Cardiac fibroblast (primary cell): ENCODE measurements around the gene TMEM126B.

Experiments used
- DNase-seq, 2 donors: peaks; one replicate each; pipeline versions ENCODE4 v3.0.0 to v3.0.0-alpha.2; 2010; ENCODE audit warnings: low read depth in 2 of 2
- H3K4me3 ChIP-seq, 2 donors: replicated peaks in 1 of 2; 1 replicate in 1 of 2; 2 replicates in 1 of 2; pipeline ENCODE4 v1.5.1; 2011; ENCODE audit warnings: low read depth in 2 of 2, low read length in 2 of 2, mild to moderate bottlenecking in 2 of 2, moderate library complexity in 1 of 2
- CTCF ChIP-seq: IDR thresholded peaks from one replicate; pipeline ENCODE4 v1.5.1; 2011; ENCODE audit warnings: low read depth, mild to moderate bottlenecking, low read length, inconsistent platforms

Gene TMEM126B

DNA sequence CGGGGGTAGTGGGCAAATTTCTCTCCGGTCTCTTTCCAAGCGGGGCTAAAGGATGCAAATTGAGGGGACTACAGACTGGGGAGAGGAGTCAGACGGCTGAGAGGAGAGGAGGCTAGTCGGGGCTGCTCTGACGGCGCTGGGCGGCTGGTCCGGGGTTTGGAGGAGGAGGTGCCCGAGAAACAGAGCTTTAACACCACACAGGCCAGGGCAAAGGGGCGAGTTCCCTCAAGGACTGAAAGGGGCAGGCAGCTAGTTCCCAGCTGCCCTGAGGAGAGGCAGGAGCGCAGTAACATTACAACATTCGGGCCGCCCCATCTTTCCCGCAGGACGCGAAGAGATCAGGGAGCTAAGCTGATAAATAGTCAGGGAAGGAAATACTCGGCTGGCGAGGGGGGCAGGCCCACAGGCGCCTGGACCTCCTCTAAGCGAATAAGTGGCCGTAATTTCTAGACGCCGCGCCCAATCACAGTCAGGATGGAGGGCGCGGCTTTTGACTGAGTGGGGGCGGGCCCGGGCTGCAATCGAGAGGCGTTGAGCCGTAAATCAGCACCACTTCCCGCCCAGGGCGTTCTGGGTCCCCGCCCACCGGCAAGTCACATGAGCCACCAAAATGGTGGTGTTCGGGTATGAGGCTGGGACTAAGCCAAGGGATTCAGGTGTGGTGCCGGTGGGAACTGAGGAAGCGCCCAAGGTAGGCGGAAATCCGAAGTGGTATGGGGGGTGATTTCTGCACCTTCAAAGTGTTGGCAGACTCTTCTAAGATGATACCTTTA lies at the start of gene TMEM126B:
TMEM126B (plus strand) TSS at position 596 of the 773 bp plus-strand sequence; CDS start at position 611, 15 bp downstream.
- DNase-seq, result peak; percentile 96 to 97
- H3K4me3 ChIP-seq, result peak within 1 kb of the TSS; percentile 66 to 85
- no peak for TF ChIP-seq CTCF

GRCh38 chr11:85582111-85582510 lies 46.3 kb upstream of the TMEM126B start:
- H3K4me3 ChIP-seq, result no peak overlapping the region
- no peak for TF ChIP-seq CTCF
- no peak for DNase-seq

- H3K4me3 ChIP-seq, result no peak overlapping the region
- DNase-seq, result no peak
- TF ChIP-seq CTCF, result no peak
These were observed 39.0 kb upstream of the TMEM126B start for GRCh38 chr11:85589373-85589772.

- no peak overlapping the region for H3K4me3 ChIP-seq
- no peak for TF ChIP-seq CTCF
- peak; percentile 36 to 66 for DNase-seq
These were observed 37.4 kb upstream of the TMEM126B start for GRCh38 chr11:85590848-85591483.

- no peak overlapping the region for H3K4me3 ChIP-seq
- DNase-seq, result peak; percentile 71 to 73
- TF ChIP-seq CTCF, result peak; percentile 49
These were observed 33.0 kb upstream of the TMEM126B start for GRCh38 chr11:85595285-85595884.

GRCh38 chr11:85596886-85597285 lies 31.5 kb upstream of the TMEM126B start:
- no peak overlapping the region for H3K4me3 ChIP-seq
- no peak for TF ChIP-seq CTCF
- no peak for DNase-seq
